OCI-LY3 (cell line): ENCODE results near the gene KDM8.

ENCODE experiments used
- H2AFZ ChIP-seq: fragments of 200-600, 300-600 bp; shearing (Covaris generic); 2 replicates; pipeline ENCODE4 v1.6.0; 2014; ENCODE audit warnings: antibody characterized with exemption, low read depth, low read length
- H3K27ac ChIP-seq: fragments of 200-600, 300-600 bp; sonication (generic); 2 replicates; pipeline ENCODE4 v1.5.1; 2014; ENCODE audit warnings: mild to moderate bottlenecking, low read length, moderate library complexity, mixed read lengths
- H3K27me3 ChIP-seq: fragments of 200-600, 300-600 bp; sonication (generic); 2 replicates; pipeline ENCODE4 v1.6.1; 2014; ENCODE audit warnings: low read depth, low read length, mixed read lengths
- H3K36me3 ChIP-seq: fragments of 200-600, 300-600 bp; sonication (generic); replicated peaks from 2 replicates; pipeline ENCODE3; 2014; ENCODE audit warnings: low read depth, low read length, mixed read lengths
- H3K4me1 ChIP-seq: fragments of 300-600, 200-600 bp; sonication (generic); 2 replicates; pipeline ENCODE4 v1.6.1; 2014; ENCODE audit warnings: low read length, mixed read lengths
- H3K4me2 ChIP-seq: fragments of 200-600, 300-600 bp; sonication (generic); 2 replicates; pipeline ENCODE4 v1.6.1; 2014; ENCODE audit warnings: low read length, mixed read lengths
- H3K4me3 ChIP-seq: fragments of 300-600, 200-600 bp; sonication (generic); 2 replicates; pipeline ENCODE4 v1.5.1; 2014; ENCODE audit warnings: antibody characterized with exemption, mild to moderate bottlenecking, low read length, moderate library complexity
- H3K79me2 ChIP-seq: fragments of 300-600, 200-600 bp; shearing (Covaris generic); 2 replicates; pipeline ENCODE4 v1.6.1; 2014; ENCODE audit warnings: mild to moderate bottlenecking, low read length, mixed read lengths
- H3K9ac ChIP-seq: fragments of 300-600, 200-600 bp; shearing (Covaris generic); 2 replicates; pipeline ENCODE4 v1.6.0; 2014; ENCODE audit warnings: mild to moderate bottlenecking, low read length, moderate library complexity
- H3K9me3 ChIP-seq: fragments of 200-600, 300-600 bp; shearing (Covaris generic); 2 replicates; pipeline ENCODE4 v1.6.1; 2014; ENCODE audit warnings: low read length, mixed read lengths; ENCODE audit not compliant: insufficient read depth
- H4K20me1 ChIP-seq: fragments of 200-600, 300-600 bp; sonication (generic); 2 replicates; pipeline ENCODE4 v1.6.1; 2016; ENCODE audit warnings: low read length, mixed read lengths; ENCODE audit not compliant: insufficient read depth
- EZH2phosphoT487 ChIP-seq: fragments of 200-600 bp; shearing (Covaris generic); IDR thresholded peaks from 2 replicates; pipeline ENCODE4 v1.6.1; 2018; ENCODE audit warnings: antibody characterized with exemption, mixed run types, low read depth
- TF ChIP-seq, protein P1 (sequence below): fragments of 200-600, 300-600 bp; sonication (generic); IDR thresholded peaks from 2 replicates; pipeline ENCODE4 v1.5.1; 2014; ENCODE audit warnings: antibody characterized with exemption, low read length, low read depth

Gene KDM8

DNA sequence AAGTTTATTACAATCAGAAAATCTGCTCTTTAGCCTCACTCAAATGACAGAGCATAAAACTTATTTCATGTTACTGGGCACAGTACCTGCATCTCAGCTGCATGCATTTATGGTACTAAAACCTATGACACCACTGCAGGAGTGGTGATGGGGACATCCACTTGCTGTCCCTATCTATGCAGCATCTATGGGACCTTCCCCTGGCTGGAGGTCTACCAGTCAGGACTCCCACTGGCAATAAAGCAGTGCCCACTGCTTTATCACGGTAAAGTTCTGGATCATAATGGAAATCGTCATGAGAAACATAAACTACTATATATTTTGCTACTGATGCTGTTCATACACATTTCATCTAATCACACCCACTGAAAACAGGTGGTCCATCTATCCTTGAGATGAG is 39.1 kb downstream of the KDM8 start:
- Histone ChIP-seq H3K4me2 (no peak overlapping the region), H3K36me3 (peaks cover 10% of the 10 kb centered on the region), H3K4me3 (no peak overlapping the region), H3K9ac (no peak overlapping the region), H3K27ac (no peak overlapping the region), H3K79me2 (no peaks in the 10 kb centered on the region; the same call in 1 of the 2 replicates), H4K20me1 (no peaks in the 10 kb centered on the region), H3K27me3 (no peaks in the 10 kb centered on the region), H3K4me1 (peaks cover 16% of the 10 kb centered on the region), H3K9me3 (no peaks in the 10 kb centered on the region), H2AFZ (no peak overlapping the region)
- TF ChIP-seq EZH2phosphoT487: no peak
- TF ChIP-seq, protein P1, sequence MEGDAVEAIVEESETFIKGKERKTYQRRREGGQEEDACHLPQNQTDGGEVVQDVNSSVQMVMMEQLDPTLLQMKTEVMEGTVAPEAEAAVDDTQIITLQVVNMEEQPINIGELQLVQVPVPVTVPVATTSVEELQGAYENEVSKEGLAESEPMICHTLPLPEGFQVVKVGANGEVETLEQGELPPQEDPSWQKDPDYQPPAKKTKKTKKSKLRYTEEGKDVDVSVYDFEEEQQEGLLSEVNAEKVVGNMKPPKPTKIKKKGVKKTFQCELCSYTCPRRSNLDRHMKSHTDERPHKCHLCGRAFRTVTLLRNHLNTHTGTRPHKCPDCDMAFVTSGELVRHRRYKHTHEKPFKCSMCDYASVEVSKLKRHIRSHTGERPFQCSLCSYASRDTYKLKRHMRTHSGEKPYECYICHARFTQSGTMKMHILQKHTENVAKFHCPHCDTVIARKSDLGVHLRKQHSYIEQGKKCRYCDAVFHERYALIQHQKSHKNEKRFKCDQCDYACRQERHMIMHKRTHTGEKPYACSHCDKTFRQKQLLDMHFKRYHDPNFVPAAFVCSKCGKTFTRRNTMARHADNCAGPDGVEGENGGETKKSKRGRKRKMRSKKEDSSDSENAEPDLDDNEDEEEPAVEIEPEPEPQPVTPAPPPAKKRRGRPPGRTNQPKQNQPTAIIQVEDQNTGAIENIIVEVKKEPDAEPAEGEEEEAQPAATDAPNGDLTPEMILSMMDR: no peak

DNA sequence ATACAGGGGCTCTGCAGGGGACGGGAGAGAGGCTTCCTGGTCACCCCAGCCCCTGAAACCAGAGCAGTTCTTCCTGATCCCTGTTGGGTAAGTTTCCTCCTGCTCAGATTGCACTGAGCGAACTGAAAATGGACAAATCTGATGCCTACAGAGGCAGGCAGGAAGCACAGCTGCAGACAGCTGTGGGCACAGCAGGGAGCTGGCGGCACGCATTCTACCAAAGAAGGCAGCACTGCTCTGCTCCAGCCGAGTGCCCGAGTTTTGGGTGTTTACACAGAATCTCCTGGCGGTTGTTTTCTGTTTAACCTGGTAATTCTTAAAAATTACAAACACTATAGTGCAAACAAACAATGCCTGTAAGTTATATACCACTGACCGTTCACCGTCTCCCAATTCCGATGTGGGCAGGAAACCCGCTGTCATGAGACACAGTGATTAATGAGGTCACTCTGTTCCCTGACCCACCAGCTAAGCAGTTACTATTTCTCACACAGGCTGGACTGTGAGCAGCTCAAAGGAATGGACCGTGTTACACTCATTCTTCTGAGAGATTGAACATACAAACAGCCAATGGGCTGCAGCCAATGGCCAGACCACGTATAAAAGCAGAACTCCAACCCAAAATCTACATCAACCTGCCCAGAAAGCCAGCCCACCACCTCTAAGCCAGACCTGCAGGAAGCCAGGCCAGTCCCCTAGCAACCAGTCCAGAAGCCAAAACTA is 39.7 kb downstream of the KDM8 start:
- no peaks in the 10 kb centered on the region; the same call in 1 of the 2 replicates for H3K79me2 ChIP-seq
- no peak overlapping the region for H3K4me3 ChIP-seq
- no peaks in the 10 kb centered on the region for H3K27me3 ChIP-seq
- no peaks in the 10 kb centered on the region for H3K9me3 ChIP-seq
- no peaks in the 10 kb centered on the region for H4K20me1 ChIP-seq
- H3K27ac ChIP-seq: no peak overlapping the region
- H3K4me1 ChIP-seq: peaks cover 11% of the 10 kb centered on the region
- H3K4me2 ChIP-seq: no peak overlapping the region
- H3K36me3 ChIP-seq: peaks cover 12% of the 10 kb centered on the region
- TF ChIP-seq EZH2phosphoT487: no peak
- TF ChIP-seq, protein P1: no peak
- no peak overlapping the region for H2AFZ ChIP-seq
- no peak overlapping the region for H3K9ac ChIP-seq

DNA sequence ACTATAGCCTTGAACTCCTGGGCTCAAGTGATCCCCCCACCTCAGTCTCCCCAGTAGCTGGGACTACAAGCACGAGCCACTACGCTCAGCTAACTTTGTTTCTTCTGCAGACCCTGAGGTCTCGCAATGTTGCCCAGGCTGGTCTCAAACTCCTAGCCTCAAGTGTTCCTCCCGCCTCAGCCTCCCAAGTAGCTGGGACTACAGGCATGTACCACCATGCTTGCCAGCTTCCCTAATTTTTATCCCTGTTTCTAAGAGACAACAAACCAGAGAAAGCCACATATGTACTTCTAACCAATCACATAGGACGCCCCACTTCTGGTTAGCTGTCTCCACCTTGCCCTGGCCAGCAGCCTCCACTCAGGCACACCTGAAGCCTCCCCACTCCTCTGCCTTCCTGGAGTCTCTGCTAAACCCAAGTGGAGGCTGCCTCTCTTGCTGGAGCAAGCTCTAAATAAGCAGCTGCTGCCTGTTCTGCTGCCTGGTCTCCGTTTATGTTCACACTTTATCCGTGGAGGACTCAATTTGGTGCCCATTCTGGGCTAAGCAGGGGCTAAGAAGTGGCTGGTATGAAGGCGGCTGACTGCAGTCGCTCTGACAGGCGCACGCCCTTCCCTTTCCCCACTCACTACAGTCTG is 40.5 kb downstream of the KDM8 start:
- peaks cover 12% of the 10 kb centered on the region for H3K36me3 ChIP-seq
- H3K27me3 ChIP-seq: no peaks in the 10 kb centered on the region
- TF ChIP-seq, protein P1: no peak
- TF ChIP-seq EZH2phosphoT487: no peak
- no peak overlapping the region for H3K4me2 ChIP-seq
- H3K9me3 ChIP-seq: no peaks in the 10 kb centered on the region
- H4K20me1 ChIP-seq: no peaks in the 10 kb centered on the region
- H3K79me2 ChIP-seq: no peaks in the 10 kb centered on the region; the same call in 1 of the 2 replicates
- H3K4me3 ChIP-seq: no peak overlapping the region
- no peak overlapping the region for H2AFZ ChIP-seq
- no peak overlapping the region for H3K9ac ChIP-seq
- peaks cover 8% of the 10 kb centered on the region; the same call in 1 of the 2 replicates for H3K4me1 ChIP-seq
- no peak overlapping the region for H3K27ac ChIP-seq

DNA sequence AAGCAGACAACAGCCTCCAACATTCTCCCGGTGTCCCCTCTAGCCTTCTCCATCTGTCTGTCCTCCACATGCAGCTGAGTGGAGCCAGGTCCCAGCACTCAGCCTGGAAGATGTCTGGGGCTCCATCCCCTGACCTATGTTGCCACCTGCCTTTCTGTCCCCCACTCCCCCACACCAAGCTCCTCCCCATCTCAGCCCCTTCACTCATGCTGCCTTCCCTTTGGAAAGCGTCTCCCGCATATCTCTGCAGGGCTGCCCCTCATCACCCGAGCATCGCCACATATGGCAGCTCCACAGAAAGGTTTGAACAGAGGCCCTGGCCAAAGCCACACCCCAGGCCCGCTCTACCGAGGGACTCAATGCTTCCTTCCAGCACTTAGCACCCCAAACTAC is 41.0 kb downstream of the KDM8 start:
- no peak for TF ChIP-seq EZH2phosphoT487
- TF ChIP-seq, protein P1: no peak
- Histone ChIP-seq H3K79me2 (no peaks in the 10 kb centered on the region; the same call in 1 of the 2 replicates), H4K20me1 (no peaks in the 10 kb centered on the region), H3K4me2 (no peak overlapping the region), H3K4me3 (no peak overlapping the region), H3K4me1 (peaks cover 8% of the 10 kb centered on the region; the same call in 1 of the 2 replicates), H3K27ac (no peak overlapping the region), H2AFZ (no peak overlapping the region), H3K9ac (no peak overlapping the region), H3K27me3 (no peaks in the 10 kb centered on the region), H3K9me3 (no peaks in the 10 kb centered on the region), H3K36me3 (peaks cover 12% of the 10 kb centered on the region)
